Right atrium auricular region (tissue), 2 donors: ENCODE measurements around the gene POU6F2. TPM values are rescaled to one million over a fixed set of nuclear protein-coding genes. Genes with fewer than 3 reads are reported as not detected.

ENCODE experiments used
- DNase-seq: peaks from one replicate; pipeline ENCODE4 v3.0.0-alpha.2; 2019; ENCODE audit warnings: low spot score
- H3K27ac ChIP-seq, 2 donors: fragments of 200-600 bp; sonication (generic); 1 replicate in 1 of 2; 2 replicates in 1 of 2; pipeline ENCODE4 v1.5.1; 2016 to 2019
- H3K27me3 ChIP-seq, 2 donors: fragments of 200-600 bp; sonication (generic); one replicate each; pipeline versions ENCODE4 v1.5.1 to v1.6.0; 2017 to 2019
- H3K36me3 ChIP-seq: fragments of 200-600 bp; sonication (generic); one replicate; pipeline ENCODE4 v1.5.1; 2016
- H3K4me1 ChIP-seq, 2 donors: fragments of 200-600 bp; sonication (generic); one replicate each; pipeline versions ENCODE4 v1.5.1 to v1.6.0; 2017 to 2019
- H3K4me3 ChIP-seq, 2 donors: fragments of 200-600 bp; sonication (generic); 1 replicate in 1 of 2; 2 replicates in 1 of 2; pipeline ENCODE4 v1.5.1; 2017 to 2019; ENCODE audit warnings: mild to moderate bottlenecking in 1 of 2, moderate library complexity in 1 of 2
- H3K9me3 ChIP-seq, 2 donors: fragments of 200-600 bp; sonication (generic); one replicate each; pipeline ENCODE4 v1.5.1; 2019
- CTCF ChIP-seq, 2 donors: fragments of 200-600 bp; sonication (generic); IDR thresholded peaks; one replicate each; pipeline ENCODE4 v1.5.1; 2019; ENCODE audit warnings: antibody characterized with exemption in 2 of 2
- total RNA-seq, 2 donors: library from RNA; depleted of rRNA; stranded (reverse); fragments of >200 nt; gene quantifications; one replicate each; pipeline ENCODE4 v1.1.0, GENCODE V29; 2016

The POU6F2 gene
- total RNA-seq, 2 donors from 2014 or later = 0.85 to 1.5 TPM

GRCh38 chr7:39488467-39489393, 511.0 kb downstream of the POU6F2 start:
- Histone ChIP-seq H3K36me3 (no peaks in the 10 kb centered on the region), H3K4me1 (no peaks in the 10 kb centered on the region), H3K9me3 (no peaks in the 10 kb centered on the region), H3K27me3 (no peaks in the 10 kb centered on the region), H3K27ac (no peak overlapping the region), H3K4me3 (no peak overlapping the region)
- no peak for TF ChIP-seq CTCF (IDR thresholded peaks at IDR 0.05)
- no peak for DNase-seq

- Histone ChIP-seq H3K4me3 (no peak overlapping the region), H3K27me3 (no peaks in the 10 kb centered on the region), H3K4me1 (no peaks in the 10 kb centered on the region), H3K9me3 (no peaks in the 10 kb centered on the region), H3K27ac (no peak overlapping the region), H3K36me3 (no peaks in the 10 kb centered on the region)
- no peak for TF ChIP-seq CTCF (IDR thresholded peaks at IDR 0.05)
- no peak for DNase-seq
Observed at GRCh38 chr7:39490296-39490695, 512.6 kb downstream of the POU6F2 start.

GRCh38 chr7:39493934-39494333, 516.2 kb downstream of the POU6F2 start:
- no peak overlapping the region for H3K4me3 ChIP-seq
- H3K4me1 ChIP-seq = no peaks in the 10 kb centered on the region
- no peak overlapping the region for H3K27ac ChIP-seq
- H3K9me3 ChIP-seq = no peaks in the 10 kb centered on the region
- no peak for DNase-seq
- no peak for TF ChIP-seq CTCF (IDR thresholded peaks at IDR 0.05)
- H3K27me3 ChIP-seq = no peaks in the 10 kb centered on the region
- no peaks in the 10 kb centered on the region for H3K36me3 ChIP-seq

- H3K27ac ChIP-seq = no peak overlapping the region
- H3K4me3 ChIP-seq = no peak overlapping the region
- no peak for DNase-seq
- TF ChIP-seq CTCF (IDR thresholded peaks at IDR 0.05) = no peak
- no peaks in the 10 kb centered on the region for H3K9me3 ChIP-seq
- no peaks in the 10 kb centered on the region for H3K27me3 ChIP-seq
- H3K4me1 ChIP-seq = no peaks in the 10 kb centered on the region
- H3K36me3 ChIP-seq = no peaks in the 10 kb centered on the region
Observed at GRCh38 chr7:39501358-39501757, 523.6 kb downstream of the POU6F2 start.

- Histone ChIP-seq H3K36me3 (no peaks in the 10 kb centered on the region), H3K27me3 (no peaks in the 10 kb centered on the region), H3K27ac (no peak overlapping the region), H3K9me3 (no peaks in the 10 kb centered on the region), H3K4me1 (no peaks in the 10 kb centered on the region), H3K4me3 (no peak overlapping the region)
- TF ChIP-seq CTCF (IDR thresholded peaks at IDR 0.05) = no peak
- no peak for DNase-seq
Observed at GRCh38 chr7:39504963-39505362, 527.3 kb downstream of the POU6F2 start.
